Stimulated activated CD8-positive, alpha-beta memory T cell treated with anti-CD3 and anti-CD28 coated beads, Interleukin-4, amount 100 ng/mL, for 4 hours (primary cell): Measurements from ENCODE around the gene FANCD2OS.
"Not testable (repeated sequence)": the region's sequence is repeated elsewhere in the genome, so short reads cannot be mapped to it uniquely, and the experiment has no call there.

Experiments used
- DNase-seq, 2 donors: peaks; one replicate each; pipeline ENCODE4 v3.0.0-alpha.2; 2020; ENCODE audit warnings: low read depth in 2 of 2, low spot score in 1 of 2

The FANCD2OS gene

GRCh38 chr3:10108091-10108490 lies at the start of gene FANCD2OS:
FANCD2OS (minus strand) TSS chr3:10108255; CDS start chr3:10104774, 3,481 bp downstream.
- DNase-seq, result no peak

- DNase-seq, result no peak
These were observed 49.0 kb upstream of the FANCD2OS start for GRCh38 chr3:10157031-10157430.

- no peak for DNase-seq
These were observed 47.6 kb upstream of the FANCD2OS start for GRCh38 chr3:10155658-10156057.

GRCh38 chr3:10155123-10155472 lies 47.0 kb upstream of the FANCD2OS start:
- no peak for DNase-seq

GRCh38 chr3:10154335-10155122 lies 46.5 kb upstream of the FANCD2OS start:
- no peak for DNase-seq

- no peak for DNase-seq
These were observed 42.9 kb upstream of the FANCD2OS start for GRCh38 chr3:10150987-10151386.

GRCh38 chr3:10149226-10149625 lies 41.2 kb upstream of the FANCD2OS start:
- no peak for DNase-seq

- no peak for DNase-seq
These were observed 37.6 kb upstream of the FANCD2OS start for GRCh38 chr3:10145685-10146084.

- DNase-seq, result no peak
These were observed 34.9 kb upstream of the FANCD2OS start for GRCh38 chr3:10142707-10143560.

GRCh38 chr3:10140996-10141546 lies 33.0 kb upstream of the FANCD2OS start:
- DNase-seq, result no peak

- no peak for DNase-seq
These were observed 29.1 kb upstream of the FANCD2OS start for GRCh38 chr3:10137178-10137577.

- no peak for DNase-seq
These were observed 28.5 kb upstream of the FANCD2OS start for GRCh38 chr3:10136426-10137005.

- DNase-seq, result not testable (repeated sequence)
These were observed 27.8 kb upstream of the FANCD2OS start for GRCh38 chr3:10135872-10136271.

- DNase-seq, result no peak
These were observed 14.7 kb upstream of the FANCD2OS start for GRCh38 chr3:10122724-10123123.

- DNase-seq, result no peak
These were observed 13.0 kb upstream of the FANCD2OS start for GRCh38 chr3:10121064-10121463.

- no peak for DNase-seq
These were observed 11.3 kb upstream of the FANCD2OS start for GRCh38 chr3:10119376-10119775.

GRCh38 chr3:10116928-10117327 lies 8.9 kb upstream of the FANCD2OS start:
- no peak for DNase-seq

- no peak for DNase-seq
These were observed 8.0 kb upstream of the FANCD2OS start for GRCh38 chr3:10116138-10116460.

GRCh38 chr3:10115326-10116137 lies 7.5 kb upstream of the FANCD2OS start, which contains the start of gene BRK1:
BRK1 (plus strand) TSS chr3:10115675; CDS start chr3:10115702, 27 bp downstream.
- peak; percentile 89 for DNase-seq

- DNase-seq, result no peak
These were observed 1.1 kb downstream of the FANCD2OS start for GRCh38 chr3:10106919-10107318.

GRCh38 chr3:10099041-10099440 lies 9.0 kb downstream of the FANCD2OS start:
- no peak for DNase-seq
